Fibroblast of skin of abdomen (primary cell): ENCODE data around the gene LARP4. TPM values are rescaled to one million over a fixed set of nuclear protein-coding genes. Genes with fewer than 3 reads are reported as not detected.
"Not testable (repeated sequence)": the region's sequence is repeated elsewhere in the genome, so short reads cannot be mapped to it uniquely, and the experiment has no call there.

Experiments
- DNase-seq: peaks from one replicate; pipeline ENCODE4 v3.0.0-alpha.2; 2013
- polyA plus RNA-seq, 2 experiments: library from polyadenylated mRNA; unstranded; fragments of 120-200 nt; gene quantifications; one replicate each; pipeline ENCODE4 v1.2.1, GENCODE V29; 2013; ENCODE audit not compliant: insufficient read length in 2 of 2

Gene LARP4
- polyA plus RNA-seq (2013, experiment 1 of 2; ENCODE audit: insufficient read length), result 20.2 TPM
- polyA plus RNA-seq (2013, experiment 2 of 2; ENCODE audit: insufficient read length), result 19.1 TPM

GRCh38 chr12:50400638-50401499, at the start of gene LARP4:
Gene LARP4, plus strand, starts transcription at chr12:50400885. Its CDS starts 126 bp downstream, at chr12:50401011.
- DNase-seq, result peak; percentile 96

GRCh38 chr12:50351120-50352043, 49.3 kb upstream of the LARP4 start:
- peak; percentile 16 for DNase-seq

GRCh38 chr12:50353404-50353803, 47.3 kb upstream of the LARP4 start:
- no peak for DNase-seq

- DNase-seq, result no peak
Observed at GRCh38 chr12:50353869-50354593, 46.7 kb upstream of the LARP4 start.

GRCh38 chr12:50354908-50355307, 45.8 kb upstream of the LARP4 start:
- DNase-seq, result no peak

- no peak for DNase-seq
Observed at GRCh38 chr12:50355365-50355764, 45.3 kb upstream of the LARP4 start.

- no peak for DNase-seq
Observed at GRCh38 chr12:50362671-50363070, 38.0 kb upstream of the LARP4 start.

- DNase-seq, result no peak
Observed at GRCh38 chr12:50363141-50363540, 37.5 kb upstream of the LARP4 start.

GRCh38 chr12:50365709-50366406, 34.8 kb upstream of the LARP4 start:
- no peak for DNase-seq

- DNase-seq, result not testable (repeated sequence)
Observed at GRCh38 chr12:50370672-50371071, 30.0 kb upstream of the LARP4 start.

GRCh38 chr12:50375802-50376201, 24.9 kb upstream of the LARP4 start:
- no peak for DNase-seq

GRCh38 chr12:50380761-50381325, 19.8 kb upstream of the LARP4 start:
- no peak for DNase-seq

GRCh38 chr12:50387487-50387886, 13.2 kb upstream of the LARP4 start:
- peak; percentile 39 for DNase-seq

- no peak for DNase-seq
Observed at GRCh38 chr12:50387972-50388478, 12.7 kb upstream of the LARP4 start.

- DNase-seq, result not testable (repeated sequence)
Observed at GRCh38 chr12:50388793-50389192, 11.9 kb upstream of the LARP4 start.

GRCh38 chr12:50390316-50390741, 10.4 kb upstream of the LARP4 start:
- DNase-seq, result peak; percentile 93

GRCh38 chr12:50394469-50395029, 6.1 kb upstream of the LARP4 start:
- DNase-seq, result peak; percentile 45

GRCh38 chr12:50397117-50397650, 3.5 kb upstream of the LARP4 start:
- peak; percentile 5 for DNase-seq

- no peak for DNase-seq
Observed at GRCh38 chr12:50398931-50399330, 1.8 kb upstream of the LARP4 start.

GRCh38 chr12:50400104-50400637, 514 bp upstream of the LARP4 start:
- DNase-seq, result no peak
